Smooth muscle cell (in vitro differentiated cells): ENCODE data around the gene AP1S2. TPM values are rescaled to one million over a fixed set of nuclear protein-coding genes. Genes with fewer than 3 reads are reported as not detected.

Experiments used
- DNase-seq: peaks from one replicate; lab custom pipeline; 2025; ENCODE audit not compliant: unreplicated experiment; lab: John Stamatoyannopoulos, UW
- H2AFZ ChIP-seq: fragments of 200-600 bp; sonication (generic); 2 replicates; pipeline ENCODE4 v1.6.0; 2016; ENCODE audit warnings: antibody characterized with exemption, low read depth, mild to moderate bottlenecking
- H3F3A ChIP-seq: fragments of 200-600 bp; sonication (generic); 2 replicates; pipeline ENCODE4 v1.6.0; 2017; ENCODE audit warnings: antibody characterized with exemption, low read depth
- H3K27ac ChIP-seq: fragments of 200-600 bp; sonication (generic); 2 replicates; pipeline ENCODE4 v1.5.1; 2016; ENCODE audit warnings: low read depth, mild to moderate bottlenecking
- H3K27me3 ChIP-seq: fragments of 200-600 bp; sonication (generic); 2 replicates; pipeline ENCODE4 v1.6.1; 2016; ENCODE audit warnings: low read depth, mild to moderate bottlenecking
- H3K36me3 ChIP-seq: fragments of 200-600 bp; sonication (generic); 2 replicates; pipeline ENCODE4 v1.5.1; 2016; ENCODE audit warnings: low read depth
- H3K4me1 ChIP-seq: fragments of 200-600 bp; sonication (generic); 2 replicates; pipeline ENCODE4 v1.5.1; 2016; ENCODE audit warnings: low read depth
- H3K4me2 ChIP-seq: fragments of 200-600 bp; sonication (generic); 2 replicates; pipeline ENCODE4 v1.6.0; 2016; ENCODE audit warnings: mild to moderate bottlenecking
- H3K4me3 ChIP-seq: fragments of 200-600 bp; sonication (generic); 2 replicates; pipeline ENCODE4 v1.5.1; 2016; ENCODE audit warnings: mild to moderate bottlenecking
- H3K79me2 ChIP-seq: fragments of 200-600 bp; sonication (generic); 2 replicates; pipeline ENCODE4 v1.6.0; 2016; ENCODE audit warnings: low read depth, mild to moderate bottlenecking
- H3K9ac ChIP-seq: fragments of 200-600 bp; sonication (generic); 2 replicates; pipeline ENCODE4 v1.6.0; 2016; ENCODE audit warnings: low read depth
- H3K9me3 ChIP-seq: fragments of 200-600 bp; sonication (generic); replicated peaks from 2 replicates; pipeline ENCODE4 v1.5.1; 2016; ENCODE audit warnings: low read depth
- H4K20me1 ChIP-seq: fragments of 200-600 bp; sonication (generic); 2 replicates; pipeline ENCODE4 v1.6.0; 2016; ENCODE audit warnings: low read depth
- WGBS: methylation state at CpG from one replicate; pipeline ENCODE4 v1.1.7; 2016; ENCODE audit warnings: low lambda C conversion rate; 5-methylcytosine and 5-hydroxymethylcytosine counted together
- polyA plus RNA-seq: library from polyadenylated mRNA; unstranded; fragments of >200 nt; fragmentation: Nextera tagmentation; extraction: Ambion mirVana; gene quantifications from 2 replicates; pipeline ENCODE4 v1.2.1, GENCODE V29; 2016
- total RNA-seq: library from RNA; depleted of rRNA; stranded (reverse); fragments of >200 nt; gene quantifications from 2 replicates; pipeline ENCODE4 v1.2.3, GENCODE V29; 2014
- TF ChIP-seq, protein P1 (sequence below): fragments of 200-600 bp; sonication (generic); IDR thresholded peaks from 2 replicates; pipeline ENCODE4 v1.5.1; 2017; ENCODE audit warnings: borderline replicate concordance, mild to moderate bottlenecking, antibody characterized with exemption; ENCODE audit not compliant: insufficient read depth, poor library complexity, severe bottlenecking

The AP1S2 gene
- total and polyA plus RNA-seq, 2 experiments from 2014 or later: 120 to 162 TPM

DNA sequence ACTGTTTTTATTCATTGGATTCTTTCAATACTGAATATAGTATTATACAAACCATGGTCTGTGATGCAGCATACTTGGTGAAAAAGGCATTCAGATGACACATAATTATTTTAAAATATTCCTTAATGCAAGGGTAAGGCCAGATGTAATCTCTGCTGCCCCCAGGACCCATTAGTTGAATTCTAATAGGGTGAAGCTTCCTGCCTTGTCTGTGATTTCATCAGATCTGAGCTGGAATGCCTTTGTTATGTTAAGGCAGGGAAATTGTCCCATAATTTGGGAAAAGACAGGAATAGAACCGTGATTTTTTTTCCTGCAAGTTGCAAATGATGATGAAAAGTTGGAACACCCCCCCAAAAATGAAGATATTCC, 38.2 kb downstream of the AP1S2 start:
- H3F3A ChIP-seq: peaks cover 17% of the 10 kb centered on the region
- TF ChIP-seq, protein P1, sequence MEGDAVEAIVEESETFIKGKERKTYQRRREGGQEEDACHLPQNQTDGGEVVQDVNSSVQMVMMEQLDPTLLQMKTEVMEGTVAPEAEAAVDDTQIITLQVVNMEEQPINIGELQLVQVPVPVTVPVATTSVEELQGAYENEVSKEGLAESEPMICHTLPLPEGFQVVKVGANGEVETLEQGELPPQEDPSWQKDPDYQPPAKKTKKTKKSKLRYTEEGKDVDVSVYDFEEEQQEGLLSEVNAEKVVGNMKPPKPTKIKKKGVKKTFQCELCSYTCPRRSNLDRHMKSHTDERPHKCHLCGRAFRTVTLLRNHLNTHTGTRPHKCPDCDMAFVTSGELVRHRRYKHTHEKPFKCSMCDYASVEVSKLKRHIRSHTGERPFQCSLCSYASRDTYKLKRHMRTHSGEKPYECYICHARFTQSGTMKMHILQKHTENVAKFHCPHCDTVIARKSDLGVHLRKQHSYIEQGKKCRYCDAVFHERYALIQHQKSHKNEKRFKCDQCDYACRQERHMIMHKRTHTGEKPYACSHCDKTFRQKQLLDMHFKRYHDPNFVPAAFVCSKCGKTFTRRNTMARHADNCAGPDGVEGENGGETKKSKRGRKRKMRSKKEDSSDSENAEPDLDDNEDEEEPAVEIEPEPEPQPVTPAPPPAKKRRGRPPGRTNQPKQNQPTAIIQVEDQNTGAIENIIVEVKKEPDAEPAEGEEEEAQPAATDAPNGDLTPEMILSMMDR: no peak
- H3K36me3 ChIP-seq: peaks cover 4% of the 10 kb centered on the region
- peaks cover 7% of the 10 kb centered on the region for H3K4me1 ChIP-seq
- H3K4me2 ChIP-seq: peak overlapping the region; percentile 37
- H4K20me1 ChIP-seq: no peaks in the 10 kb centered on the region
- H3K79me2 ChIP-seq: no peaks in the 10 kb centered on the region
- no peak overlapping the region for H3K4me3 ChIP-seq
- no peak for DNase-seq
- 9% methylated on average over 1 of the region's 1 CpG for WGBS
- H3K9me3 ChIP-seq: no peaks in the 10 kb centered on the region
- peak overlapping the region; percentile 61 for H3K27ac ChIP-seq
- H3K9ac ChIP-seq: peak overlapping the region; percentile 14
- no peak overlapping the region for H2AFZ ChIP-seq
- no peaks in the 10 kb centered on the region for H3K27me3 ChIP-seq

DNA sequence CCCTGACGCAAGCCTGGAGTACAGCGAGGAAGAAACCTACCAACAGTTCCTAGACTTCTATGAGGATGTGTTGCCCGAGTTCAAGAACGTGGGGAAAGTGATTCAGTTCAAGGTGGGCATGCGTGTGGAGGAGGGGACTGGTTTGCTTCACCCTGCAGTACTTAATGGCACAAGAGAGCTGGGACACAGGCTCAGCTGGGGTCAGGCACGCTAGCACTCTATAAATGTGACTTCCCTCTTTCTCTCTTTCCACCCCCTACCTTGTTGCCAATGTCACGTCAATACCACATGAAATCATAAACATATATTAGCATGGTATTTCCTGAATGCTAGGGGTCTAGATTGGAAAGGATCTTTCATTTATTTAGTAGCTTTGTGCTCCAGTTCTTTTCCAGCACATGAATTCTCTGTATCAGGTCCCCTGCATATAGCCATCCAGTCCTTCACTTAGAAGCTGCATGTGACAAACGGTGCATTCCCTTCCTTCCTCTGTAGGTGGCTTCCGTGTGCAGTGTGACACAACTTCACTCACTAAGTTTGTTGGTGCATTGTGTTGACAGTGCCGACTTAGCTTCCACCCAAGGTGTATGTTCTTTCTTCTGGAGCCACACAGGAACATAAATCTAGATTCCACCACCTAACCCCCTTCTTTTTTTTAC, 38.7 kb downstream of the AP1S2 start:
- no peaks in the 10 kb centered on the region for H3K9me3 ChIP-seq
- no peak overlapping the region for H3K9ac ChIP-seq
- H3K4me3 ChIP-seq: no peak overlapping the region
- H2AFZ ChIP-seq: no peak overlapping the region
- H3K4me2 ChIP-seq: peak overlapping the region; percentile 37
- peak overlapping the region; percentile 61 for H3K27ac ChIP-seq
- no peaks in the 10 kb centered on the region for H3K27me3 ChIP-seq
- no peaks in the 10 kb centered on the region for H4K20me1 ChIP-seq
- WGBS: 60% methylated on average over 10 of the region's 10 CpGs
- peaks cover 7% of the 10 kb centered on the region for H3K4me1 ChIP-seq
- no peaks in the 10 kb centered on the region for H3K79me2 ChIP-seq
- peaks cover 7% of the 10 kb centered on the region for H3K36me3 ChIP-seq
- no peak for DNase-seq
- TF ChIP-seq, protein P1: peak; percentile 43
- H3F3A ChIP-seq: peaks cover 15% of the 10 kb centered on the region

DNA sequence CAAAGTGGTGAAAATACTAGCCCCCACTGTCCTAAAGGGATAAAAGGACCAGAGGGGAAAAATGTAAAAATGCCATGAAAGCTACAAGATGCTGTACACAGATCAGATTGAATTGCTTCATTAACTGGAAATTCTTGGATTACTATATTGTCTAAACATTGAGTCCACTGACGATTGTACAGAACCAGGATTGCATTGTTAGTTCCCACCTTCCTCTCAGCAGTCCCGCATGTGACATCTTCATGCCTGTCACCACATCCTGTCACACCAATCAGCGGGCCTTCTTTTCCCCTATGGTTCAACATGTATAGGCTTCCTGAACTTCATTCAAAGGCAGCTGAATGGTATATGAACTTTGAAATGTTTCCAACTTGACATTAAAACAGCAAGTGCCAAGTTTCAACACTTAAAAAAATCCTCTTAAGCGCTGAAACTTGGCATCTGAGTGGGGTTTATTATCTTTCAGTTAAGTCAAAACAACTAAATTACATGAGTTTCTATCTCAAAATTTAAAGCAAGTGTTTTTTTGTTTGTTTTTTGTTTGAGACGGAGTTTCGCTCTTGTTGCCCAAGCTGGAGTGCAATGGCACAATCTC, 39.7 kb downstream of the AP1S2 start:
- Histone ChIP-seq H3K9ac (no peak overlapping the region), H3K79me2 (no peaks in the 10 kb centered on the region), H3K27me3 (no peaks in the 10 kb centered on the region), H3F3A (peaks cover 8% of the 10 kb centered on the region), H3K36me3 (peaks cover 12% of the 10 kb centered on the region), H3K4me1 (peaks cover 7% of the 10 kb centered on the region), H3K27ac (no peak overlapping the region), H2AFZ (no peak overlapping the region), H3K9me3 (no peaks in the 10 kb centered on the region), H3K4me3 (no peak overlapping the region), H3K4me2 (no peak overlapping the region), H4K20me1 (no peaks in the 10 kb centered on the region)
- TF ChIP-seq, protein P1: no peak
- no peak for DNase-seq
- 88% methylated on average over 6 of the region's 6 CpGs for WGBS

DNA sequence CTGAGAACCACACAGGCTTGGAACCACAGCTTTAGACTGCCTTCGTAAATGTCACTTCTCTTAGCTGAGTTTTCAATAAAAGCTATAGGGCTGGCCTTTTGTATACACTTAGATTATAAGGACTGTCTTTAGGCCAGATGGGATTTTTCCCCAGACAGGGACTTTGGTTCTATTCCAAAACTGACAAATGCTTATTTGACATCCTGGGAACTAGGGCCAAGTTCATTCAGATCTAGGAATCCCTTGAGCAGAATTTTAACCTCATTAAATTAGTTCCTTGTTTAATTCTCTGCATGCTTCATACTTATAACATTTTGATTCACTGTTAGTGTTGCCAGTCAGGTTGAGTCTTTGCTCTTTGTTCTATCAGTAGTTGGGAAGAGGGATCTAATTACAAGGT, 41.2 kb downstream of the AP1S2 start:
- TF ChIP-seq, protein P1: no peak
- Histone ChIP-seq H2AFZ (no peak overlapping the region), H3K36me3 (peaks cover 12% of the 10 kb centered on the region), H3K4me1 (peaks cover 7% of the 10 kb centered on the region), H3K27me3 (no peaks in the 10 kb centered on the region), H3K4me2 (no peak overlapping the region), H3K9me3 (no peaks in the 10 kb centered on the region), H4K20me1 (no peaks in the 10 kb centered on the region), H3K27ac (no peak overlapping the region), H3K9ac (no peak overlapping the region), H3F3A (peaks cover 5% of the 10 kb centered on the region), H3K4me3 (no peak overlapping the region), H3K79me2 (no peaks in the 10 kb centered on the region)
- 83% methylated on average over 1 of the region's 1 CpG for WGBS
- no peak for DNase-seq
